Epithelial cell of esophagus (primary cell): ENCODE measurements around the gene RBMS3.
A peak's percentile ranks its signal among the peaks of the same experiment; 100 is the strongest.

Source experiments
- DNase-seq: peaks from one replicate; pipeline ENCODE4 v3.0.0; 2010; ENCODE audit warnings: low read depth
- H3K4me3 ChIP-seq: 2 replicates; pipeline ENCODE4 v1.5.1; 2011; ENCODE audit warnings: mild to moderate bottlenecking, low read length, control low read depth
- TF ChIP-seq, protein P1 (sequence below): IDR thresholded peaks from 2 replicates; pipeline ENCODE4 v1.5.1; 2011; ENCODE audit warnings: low read depth, mild to moderate bottlenecking, low read length, control low read depth, inconsistent platforms; ENCODE audit not compliant: insufficient read depth; ENCODE audit errors: missing control alignments

The RBMS3 gene

GRCh38 chr3:29441422-29441821 lies 160.6 kb downstream of the RBMS3 start:
- TF ChIP-seq, protein P1, sequence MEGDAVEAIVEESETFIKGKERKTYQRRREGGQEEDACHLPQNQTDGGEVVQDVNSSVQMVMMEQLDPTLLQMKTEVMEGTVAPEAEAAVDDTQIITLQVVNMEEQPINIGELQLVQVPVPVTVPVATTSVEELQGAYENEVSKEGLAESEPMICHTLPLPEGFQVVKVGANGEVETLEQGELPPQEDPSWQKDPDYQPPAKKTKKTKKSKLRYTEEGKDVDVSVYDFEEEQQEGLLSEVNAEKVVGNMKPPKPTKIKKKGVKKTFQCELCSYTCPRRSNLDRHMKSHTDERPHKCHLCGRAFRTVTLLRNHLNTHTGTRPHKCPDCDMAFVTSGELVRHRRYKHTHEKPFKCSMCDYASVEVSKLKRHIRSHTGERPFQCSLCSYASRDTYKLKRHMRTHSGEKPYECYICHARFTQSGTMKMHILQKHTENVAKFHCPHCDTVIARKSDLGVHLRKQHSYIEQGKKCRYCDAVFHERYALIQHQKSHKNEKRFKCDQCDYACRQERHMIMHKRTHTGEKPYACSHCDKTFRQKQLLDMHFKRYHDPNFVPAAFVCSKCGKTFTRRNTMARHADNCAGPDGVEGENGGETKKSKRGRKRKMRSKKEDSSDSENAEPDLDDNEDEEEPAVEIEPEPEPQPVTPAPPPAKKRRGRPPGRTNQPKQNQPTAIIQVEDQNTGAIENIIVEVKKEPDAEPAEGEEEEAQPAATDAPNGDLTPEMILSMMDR: no peak
- no peak for DNase-seq

GRCh38 chr3:29447946-29448627 lies 167.2 kb downstream of the RBMS3 start:
- TF ChIP-seq, protein P1: no peak
- H3K4me3 ChIP-seq: no peak overlapping the region
- peak; percentile 71 for DNase-seq

More at GRCh38 chr3:29441422-29441821, 160.6 kb downstream of the RBMS3 start:
- no peak overlapping the region for H3K4me3 ChIP-seq

GRCh38 chr3:29451920-29452319 lies 171.0 kb downstream of the RBMS3 start:
- no peak for DNase-seq
- TF ChIP-seq, protein P1: no peak
- no peak overlapping the region for H3K4me3 ChIP-seq

GRCh38 chr3:29452934-29453283 lies 172.0 kb downstream of the RBMS3 start:
- TF ChIP-seq, protein P1: no peak
- no peak overlapping the region for H3K4me3 ChIP-seq
- DNase-seq: no peak

- peak; percentile 30 for DNase-seq
- TF ChIP-seq, protein P1: no peak
- no peak overlapping the region for H3K4me3 ChIP-seq
These were observed 172.6 kb downstream of the RBMS3 start for GRCh38 chr3:29453284-29454001.

DNA sequence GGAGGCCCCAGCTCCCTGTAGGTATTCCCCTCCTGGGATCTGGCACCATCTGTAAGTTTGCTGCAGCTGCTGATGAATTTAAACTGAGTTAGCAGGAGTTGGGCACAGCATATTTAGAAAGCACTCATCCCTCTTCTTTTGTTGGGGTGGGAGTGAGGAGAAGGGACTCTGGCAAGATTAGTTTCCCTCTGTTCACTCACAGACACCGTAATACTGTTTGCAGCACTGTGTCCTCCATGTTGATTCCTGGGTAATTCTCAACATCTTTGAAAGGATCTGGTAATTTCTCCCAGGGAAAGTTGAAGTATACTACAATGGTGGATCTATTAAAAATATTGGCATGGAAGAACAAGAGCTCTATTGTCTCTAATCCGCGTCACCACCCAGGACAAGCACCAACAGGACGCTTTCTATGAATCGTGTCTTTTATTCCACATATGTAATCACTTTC lies 173.3 kb downstream of the RBMS3 start:
- TF ChIP-seq, protein P1: no peak
- DNase-seq: peak; percentile 82
- no peak overlapping the region for H3K4me3 ChIP-seq

DNA sequence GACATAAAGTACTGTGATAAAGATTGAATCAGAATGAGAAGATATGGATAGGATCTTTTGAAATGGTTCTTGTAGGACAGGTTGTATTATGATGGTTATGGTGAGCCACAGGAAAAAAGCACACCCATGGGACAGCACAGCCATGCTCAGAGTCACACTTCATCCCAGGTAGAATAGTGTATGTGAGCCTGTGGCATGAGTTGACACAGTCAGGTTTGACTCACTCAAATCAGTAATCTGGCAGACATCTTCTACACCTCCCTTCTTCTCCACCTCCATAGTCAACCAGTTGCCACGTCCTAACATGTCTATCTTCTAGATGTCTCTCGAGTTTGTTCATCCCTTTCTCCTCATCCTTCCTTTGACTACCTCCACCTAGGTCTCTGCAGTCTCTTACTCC lies 176.0 kb downstream of the RBMS3 start:
- TF ChIP-seq, protein P1: no peak
- DNase-seq: peak; percentile 73
- H3K4me3 ChIP-seq: no peak overlapping the region
